AG09309 (cell line): ENCODE data around the gene KCNH8.

ENCODE experiments used
- DNase-seq: peaks from one replicate; pipeline ENCODE4 v3.0.0-alpha.2; 2010; ENCODE audit warnings: low read depth
- H3K4me3 ChIP-seq: 2 replicates; pipeline ENCODE4 v1.5.1; 2011; ENCODE audit warnings: mild to moderate bottlenecking, low read depth, low read length, moderate library complexity; ENCODE audit not compliant: control insufficient read depth
- TF ChIP-seq, protein P1 (sequence below): IDR thresholded peaks from 2 replicates; pipeline ENCODE4 v1.5.1; 2011; ENCODE audit warnings: mild to moderate bottlenecking, low read depth, low read length, inconsistent platforms; ENCODE audit not compliant: insufficient read depth, control insufficient read depth; ENCODE audit errors: missing control alignments

The KCNH8 gene

DNA sequence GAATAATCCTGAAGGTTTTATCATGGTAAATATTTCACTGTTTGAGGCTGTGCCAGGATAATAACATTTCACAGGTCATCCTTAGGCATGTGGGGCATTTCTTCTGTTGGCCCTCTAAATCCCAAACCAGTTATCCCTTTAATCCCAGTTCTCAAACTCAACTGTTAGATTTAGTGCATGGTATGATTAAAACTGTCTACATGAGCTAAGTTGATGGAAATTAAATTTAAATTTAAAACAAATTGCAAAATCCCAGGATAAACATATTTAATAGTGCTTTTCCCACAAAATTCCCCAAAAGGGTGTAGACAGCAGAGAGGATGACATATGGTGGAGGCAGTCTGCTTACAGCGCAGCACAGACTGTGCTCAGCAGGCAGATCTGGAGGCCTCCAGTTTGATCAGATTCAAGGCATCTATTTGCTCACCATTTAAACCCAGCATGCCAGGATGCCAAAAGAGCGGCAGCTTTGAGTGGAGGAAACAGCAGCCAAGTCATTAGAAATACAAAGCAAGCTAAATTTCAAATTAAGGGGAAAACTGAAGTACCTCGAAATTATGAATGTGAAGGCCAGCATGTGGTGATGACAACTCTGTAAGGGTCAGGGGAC is 325.8 kb downstream of the KCNH8 start:
- no peak overlapping the region for H3K4me3 ChIP-seq
- DNase-seq: no peak
- TF ChIP-seq, protein P1, sequence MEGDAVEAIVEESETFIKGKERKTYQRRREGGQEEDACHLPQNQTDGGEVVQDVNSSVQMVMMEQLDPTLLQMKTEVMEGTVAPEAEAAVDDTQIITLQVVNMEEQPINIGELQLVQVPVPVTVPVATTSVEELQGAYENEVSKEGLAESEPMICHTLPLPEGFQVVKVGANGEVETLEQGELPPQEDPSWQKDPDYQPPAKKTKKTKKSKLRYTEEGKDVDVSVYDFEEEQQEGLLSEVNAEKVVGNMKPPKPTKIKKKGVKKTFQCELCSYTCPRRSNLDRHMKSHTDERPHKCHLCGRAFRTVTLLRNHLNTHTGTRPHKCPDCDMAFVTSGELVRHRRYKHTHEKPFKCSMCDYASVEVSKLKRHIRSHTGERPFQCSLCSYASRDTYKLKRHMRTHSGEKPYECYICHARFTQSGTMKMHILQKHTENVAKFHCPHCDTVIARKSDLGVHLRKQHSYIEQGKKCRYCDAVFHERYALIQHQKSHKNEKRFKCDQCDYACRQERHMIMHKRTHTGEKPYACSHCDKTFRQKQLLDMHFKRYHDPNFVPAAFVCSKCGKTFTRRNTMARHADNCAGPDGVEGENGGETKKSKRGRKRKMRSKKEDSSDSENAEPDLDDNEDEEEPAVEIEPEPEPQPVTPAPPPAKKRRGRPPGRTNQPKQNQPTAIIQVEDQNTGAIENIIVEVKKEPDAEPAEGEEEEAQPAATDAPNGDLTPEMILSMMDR: no peak

DNA sequence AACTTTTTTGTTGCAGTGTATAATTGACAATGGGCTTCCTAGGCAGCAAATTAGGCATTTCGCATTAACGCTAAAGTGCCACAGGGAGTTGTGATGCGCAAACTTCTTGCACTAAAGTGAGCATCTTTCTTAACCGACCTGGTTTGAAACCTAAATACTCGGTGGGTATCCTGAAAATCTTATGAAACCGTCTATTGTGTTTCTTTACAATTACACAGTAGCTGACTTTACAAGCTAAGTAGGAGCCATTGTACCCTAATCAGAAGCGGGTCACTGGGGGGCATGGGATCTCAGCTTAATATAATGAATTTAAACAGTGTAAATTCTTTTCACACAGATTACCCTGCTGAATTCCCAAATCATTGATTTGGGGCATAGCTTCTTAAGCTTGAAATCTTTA is 328.0 kb downstream of the KCNH8 start:
- TF ChIP-seq, protein P1: no peak
- no peak overlapping the region for H3K4me3 ChIP-seq
- DNase-seq: no peak

GRCh38 chr3:19485267-19485666 is 337.0 kb downstream of the KCNH8 start:
- TF ChIP-seq, protein P1: no peak
- DNase-seq: no peak
- no peak overlapping the region for H3K4me3 ChIP-seq

GRCh38 chr3:19487386-19487785 is 339.1 kb downstream of the KCNH8 start:
- TF ChIP-seq, protein P1: no peak
- no peak for DNase-seq
- H3K4me3 ChIP-seq: no peak overlapping the region

- no peak for DNase-seq
- TF ChIP-seq, protein P1: no peak
- H3K4me3 ChIP-seq: no peak overlapping the region
Observed at GRCh38 chr3:19488939-19489338, 340.6 kb downstream of the KCNH8 start.

GRCh38 chr3:19489936-19490335 is 341.6 kb downstream of the KCNH8 start:
- TF ChIP-seq, protein P1: no peak
- H3K4me3 ChIP-seq: no peak overlapping the region
- no peak for DNase-seq

GRCh38 chr3:19506171-19506570 is 357.9 kb downstream of the KCNH8 start:
- H3K4me3 ChIP-seq: no peak overlapping the region
- DNase-seq: no peak
- TF ChIP-seq, protein P1: no peak
